CD4-positive, alpha-beta T cell (primary cell): Measurements from ENCODE around the gene ACLY. TPM values are rescaled to one million over a fixed set of nuclear protein-coding genes. Genes with fewer than 3 reads are reported as not detected.

Experiments
- ATAC-seq: fragments of 200-7000 bp; cut with Tn5 transposase; one replicate; pipeline ENCODE4 v1.10.0; 2022; ENCODE audit warnings: mild to moderate bottlenecking; ENCODE audit not compliant: poor library complexity
- CTCF ChIA-PET: fragments of 350-600 bp; sonication (Branson Sonifier 250); formaldehyde crosslinking; loops from one replicate; lab custom pipeline; 2021; ENCODE audit warnings: antibody characterized with exemption, inconsistent platforms; lab: Charles Lee
- POLR2A ChIA-PET: fragments of 350-600 bp; sonication (Branson Sonifier 250); formaldehyde crosslinking; loops from one replicate; lab custom pipeline; 2021; ENCODE audit warnings: antibody characterized with exemption, inconsistent platforms; lab: Charles Lee
- DNase-seq, 14 experiments: peaks; one replicate each; pipeline ENCODE4 v3.0.0-alpha.2; 2013 to 2020; ENCODE audit warnings: mixed read lengths in 2 of 14
- H3K27ac ChIP-seq, 2 donors: one replicate each; pipeline versions ENCODE4 v1.5.1 to v1.7.0; 2013; ENCODE audit warnings: low read length in 2 of 2, low read depth in 1 of 2, mild to moderate bottlenecking in 1 of 2
- H3K27me3 ChIP-seq, 2 experiments: 1 replicate in 1 of 2; 2 replicates in 1 of 2; pipeline versions ENCODE4 v1.6.1 to v1.7.0; 2013; ENCODE audit warnings: low read length in 2 of 2, control low read depth in 1 of 2, mild to moderate bottlenecking in 1 of 2, moderate library complexity in 1 of 2; ENCODE audit not compliant: insufficient read depth in 2 of 2, control insufficient read depth in 1 of 2
- H3K36me3 ChIP-seq: one replicate; pipeline ENCODE4 v1.6.1; 2013; ENCODE audit warnings: low read length, control low read depth; ENCODE audit not compliant: insufficient read depth
- H3K4me1 ChIP-seq: one replicate; pipeline ENCODE4 v1.6.1; 2013; ENCODE audit warnings: low read length, control low read depth; ENCODE audit not compliant: insufficient read depth
- H3K4me3 ChIP-seq: one replicate; pipeline ENCODE4 v1.5.1; 2013; ENCODE audit warnings: mild to moderate bottlenecking, low read length, moderate library complexity
- H3K9me3 ChIP-seq, 2 experiments: 1 replicate in 1 of 2; 2 replicates in 1 of 2; pipeline versions ENCODE4 v1.6.1 to v1.7.0; 2013; ENCODE audit warnings: low read length in 2 of 2, mild to moderate bottlenecking in 2 of 2, control low read depth in 1 of 2, moderate library complexity in 1 of 2; ENCODE audit not compliant: control insufficient read depth in 1 of 2, insufficient read depth in 1 of 2
- H3K27ac Mint-ChIP-seq: one replicate; pipeline ENCODE4 v1.8.0; 2020; ENCODE audit warnings: mixed read lengths
- H3K27me3 Mint-ChIP-seq: one replicate; pipeline ENCODE4 v1.8.0; 2021; ENCODE audit warnings: mixed read lengths
- H3K36me3 Mint-ChIP-seq: one replicate; pipeline ENCODE4 v1.8.0; 2021; ENCODE audit warnings: low read depth, mixed read lengths
- H3K4me1 Mint-ChIP-seq: one replicate; pipeline ENCODE4 v1.8.0; 2021; ENCODE audit warnings: low read depth, mixed read lengths
- H3K4me3 Mint-ChIP-seq: one replicate; pipeline ENCODE4 v1.8.0; 2020; ENCODE audit warnings: mild to moderate bottlenecking, mixed read lengths
- H3K9me3 Mint-ChIP-seq: one replicate; pipeline ENCODE4 v1.8.0; 2020; ENCODE audit warnings: mixed read lengths
- CTCF ChIP-seq: fragments of 200-600 bp; IDR thresholded peaks from one replicate; pipeline ENCODE4 v1.8.0; 2022; ENCODE audit warnings: antibody characterized with exemption, mild to moderate bottlenecking
- intact Hi-C, 2 experiments: fragments of 100-400 bp; cut with DNase I in 1 of 2; cut with micrococcal nuclease in 1 of 2; formaldehyde crosslinking; loops; one replicate each; pipeline versions ENCODE4 v1.15.1 to v1.9.0; 2023 to 2025; cut with DNase I, micrococcal nuclease
- total RNA-seq, 174 experiments: library from RNA in 2 of 174; stranded (reverse) in 2 of 174; gene quantifications; one replicate each; pipeline ENCODE4 v1.2.3 and lab custom pipeline; 2021 to 2026

The ACLY gene
- total RNA-seq, 2 experiments from 2014 or later, result 25.9 to 28.3 TPM

GRCh38 chr17:41915566-41915965, 3.2 kb downstream of the ACLY start:
- TF ChIP-seq CTCF, result no peak
- peaks cover 29% of the 10 kb centered on the region for H3K36me3 Mint-ChIP-seq
- intact Hi-C loops, result loop anchor here in 1 of 2 experiments (5.0 kb wide), 2 partner anchors 48 to 102 kb away; partner anchors contain the start of genes DNAJC7 and KLHL11
- Histone ChIP-seq H3K4me1 (peaks cover 38% of the 10 kb centered on the region), H3K4me3 (no peak overlapping the region), H3K36me3 (peaks cover 45% of the 10 kb centered on the region), H3K27me3 (no peaks in the 10 kb centered on the region), H3K9me3 (no peaks in the 10 kb centered on the region), H3K27ac (no peak overlapping the region)
- H3K9me3 Mint-ChIP-seq, result no peaks in the 10 kb centered on the region
- ATAC-seq, result no peak
- no peaks in the 10 kb centered on the region for H3K27me3 Mint-ChIP-seq
- DNase-seq, result no peak
- H3K27ac Mint-ChIP-seq, result no peak overlapping the region
- POLR2A ChIA-PET, result interaction anchor here (1.0 kb wide), 1 partner anchor 14 kb away, joined by 3 read pairs; no protein-coding TSS in a partner anchor
- H3K4me1 Mint-ChIP-seq, result peaks cover 27% of the 10 kb centered on the region
- CTCF ChIA-PET, result no interaction called here
- H3K4me3 Mint-ChIP-seq, result peak overlapping the region; percentile 71

DNA sequence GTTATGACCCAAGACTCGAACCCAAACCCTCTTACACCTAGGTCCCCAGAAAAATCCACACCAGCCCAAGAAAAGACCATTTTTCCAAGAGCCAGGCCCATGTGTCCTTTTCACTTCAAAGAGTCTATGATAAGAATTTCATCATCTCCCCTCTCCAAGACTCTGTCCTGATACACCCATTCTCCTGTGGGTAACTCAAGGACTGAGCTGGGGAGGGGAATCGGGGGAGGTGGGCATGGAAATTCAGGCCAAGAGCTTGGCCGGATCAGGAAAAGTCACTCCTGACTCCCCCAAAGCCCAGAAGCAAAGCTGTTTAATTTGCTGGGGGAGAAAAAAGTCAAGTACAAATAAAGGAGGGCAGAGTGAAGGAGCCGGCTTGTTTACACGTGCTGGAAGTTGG, 3.7 kb downstream of the ACLY start:
- H3K27ac ChIP-seq, result no peak overlapping the region
- Mint-ChIP-seq H3K27me3 (no peaks in the 10 kb centered on the region), H3K27ac (no peak overlapping the region), H3K4me1 (peaks cover 27% of the 10 kb centered on the region), H3K9me3 (no peaks in the 10 kb centered on the region), H3K4me3 (peak overlapping the region; percentile 77), H3K36me3 (peaks cover 34% of the 10 kb centered on the region)
- H3K4me1 ChIP-seq, result peaks cover 40% of the 10 kb centered on the region
- ChIA-PET CTCF (no interaction called here), POLR2A (interaction anchor here (1.0 kb wide), 1 partner anchor 15 kb away, joined by 3 read pairs; no protein-coding TSS in a partner anchor)
- DNase-seq, result no peak
- H3K9me3 ChIP-seq, result no peaks in the 10 kb centered on the region
- TF ChIP-seq CTCF, result no peak
- peaks cover 51% of the 10 kb centered on the region for H3K36me3 ChIP-seq
- intact Hi-C loops, result loop anchor here in 1 of 2 experiments (5.0 kb wide), 2 partner anchors 48 to 102 kb away; partner anchors contain the start of genes DNAJC7 and KLHL11
- no peak for ATAC-seq
- H3K27me3 ChIP-seq, result no peaks in the 10 kb centered on the region
- no peak overlapping the region for H3K4me3 ChIP-seq

DNA sequence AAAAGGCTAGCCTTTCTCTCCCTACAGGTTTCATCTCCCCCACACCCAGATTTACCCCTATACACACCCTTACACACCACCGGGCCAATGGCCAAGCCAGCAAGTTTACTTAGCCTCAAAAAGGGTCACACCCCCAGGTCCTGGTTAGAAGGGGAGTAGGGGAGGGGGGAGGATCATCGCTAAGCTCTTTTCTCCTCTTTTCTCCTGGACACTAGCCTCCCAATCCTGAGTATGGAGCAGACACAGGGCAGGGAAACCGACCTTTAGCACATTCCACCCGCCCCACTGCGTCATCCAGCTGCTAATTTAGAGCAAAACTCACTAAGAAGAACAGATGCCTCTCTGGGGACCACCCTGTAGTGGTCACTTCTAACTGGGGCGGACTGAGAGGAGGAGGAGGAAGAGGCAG, 4.4 kb downstream of the ACLY start:
- Histone ChIP-seq H3K9me3 (no peaks in the 10 kb centered on the region), H3K4me3 (no peak overlapping the region), H3K4me1 (peaks cover 37% of the 10 kb centered on the region), H3K36me3 (peaks cover 57% of the 10 kb centered on the region), H3K27me3 (no peaks in the 10 kb centered on the region), H3K27ac (no peak overlapping the region)
- Mint-ChIP-seq H3K4me1 (peaks cover 27% of the 10 kb centered on the region), H3K27me3 (no peaks in the 10 kb centered on the region), H3K4me3 (no peak overlapping the region), H3K27ac (no peak overlapping the region), H3K36me3 (peaks cover 41% of the 10 kb centered on the region), H3K9me3 (no peaks in the 10 kb centered on the region)
- ATAC-seq (no peak), DNase-seq (no peak)
- no peak for TF ChIP-seq CTCF
- intact Hi-C loops, result no loop called here
- ChIA-PET POLR2A (interaction anchor here (0.7 kb wide), 1 partner anchor 20 kb away, joined by 3 read pairs; no protein-coding TSS in a partner anchor), CTCF (no interaction called here)
